Measurements from ENCODE around the gene LRRC34.

GRCh38 chr3:169822540-169822939 is 9.8 kb upstream of the LRRC34 start:
- TF ChIP-seq POLR2A (IDR thresholded peaks at IDR 0.05; ENCODE audit: low read depth, low read length) (no peak), TAF1 (IDR thresholded peaks at IDR 0.05; ENCODE audit: low read depth, low read length) (no peak), POLR2AphosphoS5 (IDR thresholded peaks at IDR 0.05; ENCODE audit: low read depth, low read length) (no peak)
